HepG2 (cell line): ENCODE results near the gene TRIM7. TPM values are rescaled to one million over a fixed set of nuclear protein-coding genes. Genes with fewer than 3 reads are reported as not detected.

Source experiments
- ATF7-NPFF ChIP-seq: sonication (generic); formaldehyde crosslinking; IDR thresholded peaks from 2 replicates; pipeline ENCODE4 v1.8.1; 2023; ENCODE audit warnings: mild to moderate bottlenecking, low read depth, missing genetic modification reagents, moderate library complexity
- CENPT ChIP-seq: sonication (generic); formaldehyde crosslinking; IDR thresholded peaks from 2 replicates; pipeline ENCODE4 v1.8.0; 2022; ENCODE audit warnings: low read depth, mild to moderate bottlenecking, moderate library complexity, missing genetic modification reagents
- DRAP1 ChIP-seq: IDR thresholded peaks from 2 replicates; pipeline ENCODE4 v1.6.1; 2016; ENCODE audit warnings: missing genetic modification reagents, missing compliant biosample characterization
- LRRFIP1 ChIP-seq: sonication (generic); formaldehyde crosslinking; conservative IDR thresholded peaks from 2 replicates; pipeline ENCODE4 v1.4.0; 2020; ENCODE audit warnings: missing genetic modification reagents
- MAX ChIP-seq: IDR thresholded peaks from 2 replicates; pipeline ENCODE4 v1.6.1; 2012; ENCODE audit warnings: inconsistent platforms
- MLLT10 ChIP-seq: sonication (generic); formaldehyde crosslinking; IDR thresholded peaks from 2 replicates; pipeline ENCODE4 v1.4.0; 2020; ENCODE audit warnings: missing genetic modification reagents
- NFIC ChIP-seq: IDR thresholded peaks from 2 replicates; pipeline ENCODE4 v1.6.1; 2012; ENCODE audit warnings: mild to moderate bottlenecking, low read length, inconsistent platforms
- SRSF1 ChIP-seq: fragments of 200-400 bp; formaldehyde crosslinking; optimal IDR thresholded peaks from 2 replicates; pipeline ENCODE3; 2017; ENCODE audit warnings: mild to moderate bottlenecking, low read depth, low read length, moderate library complexity
- ZNF331 ChIP-seq: sonication (generic); formaldehyde crosslinking; IDR thresholded peaks from 2 replicates; pipeline ENCODE4 v1.4.0; 2020; ENCODE audit warnings: missing genetic modification reagents
- ZNF543 ChIP-seq: sonication (generic); formaldehyde crosslinking; IDR thresholded peaks from 2 replicates; pipeline ENCODE4 v1.4.0; 2020; ENCODE audit warnings: mild to moderate bottlenecking, missing genetic modification reagents
- polyA plus RNA-seq, 8 experiments: library from polyadenylated mRNA; depleted of rRNA in 3 of 8; stranded (reverse) in 7 of 8; unstranded in 1 of 8; fragments of >200 nt; fragmentation: Illumina TruSeq in 4 of 8; extraction: Trizol in 4 of 8; gene quantifications; 2 replicates each; pipeline versions ENCODE4 v1.2.1 to v1.2.3, GENCODE V29; 2011 to 2016; ENCODE audit warnings: low read depth in 4 of 8, missing spikeins in 1 of 8, mixed read lengths in 1 of 8; ENCODE audit not compliant: insufficient read depth in 1 of 8
- total RNA-seq, 5 experiments: library from RNA; depleted of rRNA; stranded (reverse); fragments of >200 nt; fragmentation: Illumina TruSeq; extraction: Trizol; gene quantifications; 2 replicates each; pipeline ENCODE4 v1.2.3, GENCODE V29; 2016; ENCODE audit warnings: low read depth in 1 of 5
- TF ChIP-seq, protein P1 (sequence below): sonication (generic); formaldehyde crosslinking; IDR thresholded peaks from 2 replicates; pipeline ENCODE4 v1.4.0; 2020; ENCODE audit warnings: low read depth, mild to moderate bottlenecking, missing genetic modification reagents
- TF ChIP-seq, protein P2 (sequence below): sonication (generic); formaldehyde crosslinking; IDR thresholded peaks from 2 replicates; pipeline ENCODE4 v1.4.0; 2020; ENCODE audit warnings: mild to moderate bottlenecking, missing genetic modification reagents
- TF ChIP-seq, protein P3 (sequence below): sonication (generic); formaldehyde crosslinking; conservative IDR thresholded peaks from 2 replicates; pipeline ENCODE4 v1.8.0; 2022; ENCODE audit warnings: mild to moderate bottlenecking, moderate library complexity, missing genetic modification reagents
- TF ChIP-seq, protein P4 (sequence below): fragments of 450-650 bp; IDR thresholded peaks from 2 replicates; pipeline ENCODE4 v1.6.1; 2016

TRIM7 gene
- total and polyA plus RNA-seq, 2 of the 13 experiments (the other 11 are each of a cell fraction or from before 2014, with no cell fraction given), result 0.13 TPM; not detected in 1

GRCh38 chr5:181243564-181244343, 38.8 kb upstream of the TRIM7 start, which contains the start of gene RACK1 (continued):
- TF ChIP-seq MAX (peak; percentile 92), LRRFIP1 (CRISPR knock-in tag) (no peak), ATF7-NPFF (peak; percentile 68; the same call in 1 of the 2 replicates), MLLT10 (CRISPR knock-in tag) (peak; percentile 58; the same call in 1 of the 2 replicates), CENPT (CRISPR knock-in tag) (no peak), ZNF331 (CRISPR knock-in tag) (peak; percentile 36; the same call in 1 of the 2 replicates), NFIC (0 out of 2 replicates have a peak, but pooled peaks have one; percentile 23), SRSF1 (peak; percentile 64), ZNF543 (no peak), DRAP1 (CRISPR knock-in tag) (peak; percentile 86)
- TF ChIP-seq, protein P1, sequence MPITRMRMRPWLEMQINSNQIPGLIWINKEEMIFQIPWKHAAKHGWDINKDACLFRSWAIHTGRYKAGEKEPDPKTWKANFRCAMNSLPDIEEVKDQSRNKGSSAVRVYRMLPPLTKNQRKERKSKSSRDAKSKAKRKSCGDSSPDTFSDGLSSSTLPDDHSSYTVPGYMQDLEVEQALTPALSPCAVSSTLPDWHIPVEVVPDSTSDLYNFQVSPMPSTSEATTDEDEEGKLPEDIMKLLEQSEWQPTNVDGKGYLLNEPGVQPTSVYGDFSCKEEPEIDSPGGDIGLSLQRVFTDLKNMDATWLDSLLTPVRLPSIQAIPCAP (CRISPR knock-in tag), result no peak
- TF ChIP-seq, protein P2, sequence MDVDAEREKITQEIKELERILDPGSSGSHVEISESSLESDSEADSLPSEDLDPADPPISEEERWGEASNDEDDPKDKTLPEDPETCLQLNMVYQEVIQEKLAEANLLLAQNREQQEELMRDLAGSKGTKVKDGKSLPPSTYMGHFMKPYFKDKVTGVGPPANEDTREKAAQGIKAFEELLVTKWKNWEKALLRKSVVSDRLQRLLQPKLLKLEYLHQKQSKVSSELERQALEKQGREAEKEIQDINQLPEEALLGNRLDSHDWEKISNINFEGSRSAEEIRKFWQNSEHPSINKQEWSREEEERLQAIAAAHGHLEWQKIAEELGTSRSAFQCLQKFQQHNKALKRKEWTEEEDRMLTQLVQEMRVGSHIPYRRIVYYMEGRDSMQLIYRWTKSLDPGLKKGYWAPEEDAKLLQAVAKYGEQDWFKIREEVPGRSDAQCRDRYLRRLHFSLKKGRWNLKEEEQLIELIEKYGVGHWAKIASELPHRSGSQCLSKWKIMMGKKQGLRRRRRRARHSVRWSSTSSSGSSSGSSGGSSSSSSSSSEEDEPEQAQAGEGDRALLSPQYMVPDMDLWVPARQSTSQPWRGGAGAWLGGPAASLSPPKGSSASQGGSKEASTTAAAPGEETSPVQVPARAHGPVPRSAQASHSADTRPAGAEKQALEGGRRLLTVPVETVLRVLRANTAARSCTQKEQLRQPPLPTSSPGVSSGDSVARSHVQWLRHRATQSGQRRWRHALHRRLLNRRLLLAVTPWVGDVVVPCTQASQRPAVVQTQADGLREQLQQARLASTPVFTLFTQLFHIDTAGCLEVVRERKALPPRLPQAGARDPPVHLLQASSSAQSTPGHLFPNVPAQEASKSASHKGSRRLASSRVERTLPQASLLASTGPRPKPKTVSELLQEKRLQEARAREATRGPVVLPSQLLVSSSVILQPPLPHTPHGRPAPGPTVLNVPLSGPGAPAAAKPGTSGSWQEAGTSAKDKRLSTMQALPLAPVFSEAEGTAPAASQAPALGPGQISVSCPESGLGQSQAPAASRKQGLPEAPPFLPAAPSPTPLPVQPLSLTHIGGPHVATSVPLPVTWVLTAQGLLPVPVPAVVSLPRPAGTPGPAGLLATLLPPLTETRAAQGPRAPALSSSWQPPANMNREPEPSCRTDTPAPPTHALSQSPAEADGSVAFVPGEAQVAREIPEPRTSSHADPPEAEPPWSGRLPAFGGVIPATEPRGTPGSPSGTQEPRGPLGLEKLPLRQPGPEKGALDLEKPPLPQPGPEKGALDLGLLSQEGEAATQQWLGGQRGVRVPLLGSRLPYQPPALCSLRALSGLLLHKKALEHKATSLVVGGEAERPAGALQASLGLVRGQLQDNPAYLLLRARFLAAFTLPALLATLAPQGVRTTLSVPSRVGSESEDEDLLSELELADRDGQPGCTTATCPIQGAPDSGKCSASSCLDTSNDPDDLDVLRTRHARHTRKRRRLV (CRISPR knock-in tag), result 0 out of 2 replicates have a peak, but pooled peaks have one; percentile 80
- TF ChIP-seq, protein P3, sequence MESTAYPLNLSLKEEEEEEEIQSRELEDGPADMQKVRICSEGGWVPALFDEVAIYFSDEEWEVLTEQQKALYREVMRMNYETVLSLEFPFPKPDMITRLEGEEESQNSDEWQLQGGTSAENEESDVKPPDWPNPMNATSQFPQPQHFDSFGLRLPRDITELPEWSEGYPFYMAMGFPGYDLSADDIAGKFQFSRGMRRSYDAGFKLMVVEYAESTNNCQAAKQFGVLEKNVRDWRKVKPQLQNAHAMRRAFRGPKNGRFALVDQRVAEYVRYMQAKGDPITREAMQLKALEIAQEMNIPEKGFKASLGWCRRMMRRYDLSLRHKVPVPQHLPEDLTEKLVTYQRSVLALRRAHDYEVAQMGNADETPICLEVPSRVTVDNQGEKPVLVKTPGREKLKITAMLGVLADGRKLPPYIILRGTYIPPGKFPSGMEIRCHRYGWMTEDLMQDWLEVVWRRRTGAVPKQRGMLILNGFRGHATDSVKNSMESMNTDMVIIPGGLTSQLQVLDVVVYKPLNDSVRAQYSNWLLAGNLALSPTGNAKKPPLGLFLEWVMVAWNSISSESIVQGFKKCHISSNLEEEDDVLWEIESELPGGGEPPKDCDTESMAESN (CRISPR knock-in tag), result peak; percentile 85
- TF ChIP-seq, protein P4, sequence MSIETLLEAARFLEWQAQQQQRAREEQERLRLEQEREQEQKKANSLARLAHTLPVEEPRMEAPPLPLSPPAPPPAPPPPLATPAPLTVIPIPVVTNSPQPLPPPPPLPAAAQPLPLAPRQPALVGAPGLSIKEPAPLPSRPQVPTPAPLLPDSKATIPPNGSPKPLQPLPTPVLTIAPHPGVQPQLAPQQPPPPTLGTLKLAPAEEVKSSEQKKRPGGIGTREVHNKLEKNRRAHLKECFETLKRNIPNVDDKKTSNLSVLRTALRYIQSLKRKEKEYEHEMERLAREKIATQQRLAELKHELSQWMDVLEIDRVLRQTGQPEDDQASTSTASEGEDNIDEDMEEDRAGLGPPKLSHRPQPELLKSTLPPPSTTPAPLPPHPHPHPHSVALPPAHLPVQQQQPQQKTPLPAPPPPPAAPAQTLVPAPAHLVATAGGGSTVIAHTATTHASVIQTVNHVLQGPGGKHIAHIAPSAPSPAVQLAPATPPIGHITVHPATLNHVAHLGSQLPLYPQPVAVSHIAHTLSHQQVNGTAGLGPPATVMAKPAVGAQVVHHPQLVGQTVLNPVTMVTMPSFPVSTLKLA, result no peak
